CD14-positive monocyte (primary cell): ENCODE measurements around the gene TRABD2B. TPM values are rescaled to one million over a fixed set of nuclear protein-coding genes. Genes with fewer than 3 reads are reported as not detected.

Experiments used
- DNase-seq, 3 donors: peaks; one replicate each; pipeline ENCODE4 v3.0.0-alpha.2; 2011 to 2022
- H2AFZ ChIP-seq: 2 replicates; pipeline ENCODE4 v1.6.0; 2012; ENCODE audit warnings: mild to moderate bottlenecking, low read depth, low read length, inconsistent platforms; ENCODE audit not compliant: insufficient read depth, poor library complexity, severe bottlenecking
- H3K27ac ChIP-seq, 2 donors: 1 replicate in 1 of 2; 2 replicates in 1 of 2; pipeline ENCODE4 v1.5.1; 2012 to 2013; ENCODE audit warnings: low read length in 2 of 2, control low read depth in 1 of 2, inconsistent platforms in 1 of 2, low read depth in 1 of 2, mild to moderate bottlenecking in 1 of 2
- H3K27me3 ChIP-seq, 2 donors: one replicate each; pipeline versions ENCODE4 v1.6.0 to v1.6.1; 2011 to 2013; ENCODE audit warnings: low read length in 2 of 2; ENCODE audit not compliant: control insufficient read depth in 2 of 2, insufficient read depth in 2 of 2
- H3K36me3 ChIP-seq, 2 donors: replicated peaks in 1 of 2; 1 replicate in 1 of 2; 2 replicates in 1 of 2; pipeline versions ENCODE4 v1.5.1 to v1.6.1; 2012 to 2013; ENCODE audit warnings: low read length in 2 of 2, control low read depth in 1 of 2, inconsistent platforms in 1 of 2, mild to moderate bottlenecking in 1 of 2; ENCODE audit not compliant: insufficient read depth in 2 of 2, control insufficient read depth in 1 of 2
- H3K4me1 ChIP-seq, 2 donors: 1 replicate in 1 of 2; 2 replicates in 1 of 2; pipeline versions ENCODE4 v1.5.1 to v1.6.1; 2012 to 2013; ENCODE audit warnings: low read length in 2 of 2, control low read depth in 1 of 2, inconsistent platforms in 1 of 2, mild to moderate bottlenecking in 1 of 2, moderate library complexity in 1 of 2; ENCODE audit not compliant: insufficient read depth in 2 of 2, control insufficient read depth in 1 of 2
- H3K4me2 ChIP-seq: replicated peaks from 2 replicates; pipeline ENCODE3; 2012; ENCODE audit warnings: low read length, moderate library complexity, mild to moderate bottlenecking; ENCODE audit not compliant: poor library complexity, severe bottlenecking; ENCODE audit errors: extremely low read depth
- H3K4me3 ChIP-seq, 3 experiments: fragments of 200-600 bp in 1 of 3; sonication (generic) in 1 of 3; replicated peaks in 1 of 3; 1 replicate in 2 of 3; 2 replicates in 1 of 3; pipeline ENCODE4 v1.5.1; 2011 to 2013; ENCODE audit warnings: low read length in 3 of 3, mild to moderate bottlenecking in 3 of 3, control low read depth in 2 of 3, low read depth in 2 of 3, inconsistent platforms in 1 of 3, moderate library complexity in 1 of 3
- H3K79me2 ChIP-seq: 2 replicates; pipeline ENCODE4 v1.6.0; 2012; ENCODE audit warnings: mild to moderate bottlenecking, control low read depth, inconsistent platforms, low read length, moderate library complexity; ENCODE audit not compliant: insufficient read depth
- H3K9ac ChIP-seq: 2 replicates; pipeline ENCODE4 v1.6.0; 2017; ENCODE audit warnings: low read length, mild to moderate bottlenecking; ENCODE audit not compliant: insufficient read depth, poor library complexity, severe bottlenecking
- H3K9me3 ChIP-seq, 2 donors: replicated peaks in 1 of 2; 1 replicate in 1 of 2; 2 replicates in 1 of 2; pipeline versions ENCODE4 v1.5.1 to v1.6.1; 2012 to 2013; ENCODE audit warnings: low read length in 2 of 2, control low read depth in 1 of 2; ENCODE audit not compliant: control insufficient read depth in 1 of 2, insufficient read depth in 1 of 2
- H4K20me1 ChIP-seq: 2 replicates; pipeline ENCODE4 v1.6.0; 2012; ENCODE audit warnings: mild to moderate bottlenecking, low read length, control low read depth, moderate library complexity; ENCODE audit not compliant: insufficient read depth
- H3K27ac Mint-ChIP-seq, 7 donors: one replicate each; pipeline ENCODE4 v1.8.0; 2020; ENCODE audit warnings: mild to moderate bottlenecking in 7 of 7, mixed read lengths in 7 of 7, moderate library complexity in 6 of 7, inconsistent platforms in 2 of 7
- H3K27me3 Mint-ChIP-seq, 3 donors: one replicate each; pipeline ENCODE4 v1.8.0; 2021 to 2022; ENCODE audit warnings: low read depth in 3 of 3, mild to moderate bottlenecking in 3 of 3, mixed read lengths in 3 of 3, moderate library complexity in 3 of 3, inconsistent platforms in 1 of 3
- H3K36me3 Mint-ChIP-seq, 2 donors: one replicate each; pipeline ENCODE4 v1.8.0; 2020; ENCODE audit warnings: mixed read lengths in 2 of 2, inconsistent platforms in 1 of 2, mild to moderate bottlenecking in 1 of 2
- H3K4me1 Mint-ChIP-seq: one replicate; pipeline ENCODE4 v1.8.0; 2020; ENCODE audit warnings: mild to moderate bottlenecking, mixed read lengths
- H3K4me3 Mint-ChIP-seq, 2 donors: one replicate each; pipeline ENCODE4 v1.8.0; 2020; ENCODE audit warnings: mild to moderate bottlenecking in 2 of 2, mixed read lengths in 2 of 2, moderate library complexity in 1 of 2
- H3K9me3 Mint-ChIP-seq, 7 donors: one replicate each; pipeline ENCODE4 v1.8.0; 2020 to 2022; ENCODE audit warnings: mixed read lengths in 7 of 7, mild to moderate bottlenecking in 6 of 7, moderate library complexity in 6 of 7, inconsistent platforms in 2 of 7
- WGBS: methylation state at CpG from one replicate; pipeline ENCODE4 v1.1.5; 2013; ENCODE audit warnings: missing lambda C conversion rate; ENCODE audit not compliant: insufficient coverage; 5-methylcytosine and 5-hydroxymethylcytosine counted together
- intact Hi-C, 2 donors: fragments of 100-400 bp; cut with micrococcal nuclease; formaldehyde crosslinking; loops; one replicate each; pipeline versions ENCODE4 v1.15.0 to v1.15.1; 2023
- polyA plus RNA-seq, 3 donors: library from polyadenylated mRNA; depleted of rRNA in 1 of 3; unstranded in 2 of 3; stranded (reverse) in 1 of 3; fragments of 300-500 nt in 2 of 3; fragments of >200 nt in 1 of 3; fragmentation: Illumina TruSeq in 2 of 3; gene quantifications; 1 replicate in 2 of 3; 2 replicates in 1 of 3; pipeline ENCODE4 v1.2.3, GENCODE V29; 2012 to 2021
- TF ChIP-seq, protein P1 (sequence below): fragments of 200-600 bp; IDR thresholded peaks from one replicate; pipeline ENCODE4 v1.8.0; 2022; ENCODE audit warnings: antibody characterized with exemption, mild to moderate bottlenecking

TRABD2B gene
- polyA plus RNA-seq, 3 donors = not detected

DNA sequence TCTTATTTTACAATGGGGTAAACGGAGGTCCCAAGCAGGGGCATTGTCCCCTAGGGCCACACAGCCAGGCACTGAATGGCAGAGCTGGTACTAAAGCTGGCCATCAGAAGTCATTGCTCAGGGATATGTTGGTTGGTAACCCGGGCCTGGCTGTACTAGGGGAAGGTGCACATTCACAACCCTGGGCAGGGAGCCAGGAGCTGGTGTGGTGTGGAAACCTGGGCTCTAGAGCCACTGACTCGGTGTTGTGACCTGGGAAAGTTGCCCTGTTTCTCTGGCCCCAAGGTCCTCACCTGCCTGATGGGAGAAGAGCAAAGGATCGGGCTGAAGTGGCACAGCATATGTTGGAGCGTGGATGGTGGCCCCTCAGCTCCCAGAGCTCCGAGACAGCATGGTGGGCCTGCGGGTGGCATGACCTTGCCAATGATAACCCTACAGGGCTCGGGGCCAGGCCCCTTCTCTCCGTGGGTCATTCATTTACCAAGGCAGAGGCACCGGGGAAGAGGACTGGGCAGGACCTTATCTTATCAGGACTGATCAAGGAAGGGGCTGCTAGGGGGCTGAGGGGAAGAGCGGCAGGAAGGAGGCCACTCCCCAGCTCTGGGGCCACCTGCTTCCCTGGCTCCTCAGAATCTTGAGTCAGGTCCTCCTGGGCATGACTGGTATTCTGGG, 274.1 kb downstream of the TRABD2B start:
- H3K27me3 Mint-ChIP-seq = peaks cover 31 to 45% (median 43%) of the 10 kb centered on the region in 3 donors

DNA sequence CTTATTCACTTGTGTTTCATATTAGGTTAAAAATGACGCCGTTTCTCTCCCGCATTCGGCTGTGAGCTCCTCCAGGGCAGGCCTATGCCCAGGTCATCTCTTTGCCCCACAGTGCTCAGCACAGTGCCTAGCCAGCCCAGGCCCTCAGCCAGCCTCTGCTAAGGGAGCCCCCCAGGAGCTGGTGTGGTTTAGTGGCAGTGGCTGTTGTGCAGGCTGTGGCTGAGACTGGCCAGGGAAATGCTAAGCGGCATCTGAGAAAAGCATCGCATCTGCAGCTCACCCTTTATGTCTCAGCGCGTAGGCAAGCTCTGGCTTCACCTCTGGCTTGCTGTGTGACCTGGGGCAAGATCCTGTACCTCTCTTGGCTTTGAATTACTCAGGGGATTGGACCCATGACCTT, 275.1 kb downstream of the TRABD2B start:
- no peak overlapping the region for H3K4me2 ChIP-seq
- H3K27ac Mint-ChIP-seq = no peak overlapping the region
- intact Hi-C loops = loop anchor here in 1 of 2 donors (10.0 kb wide), 1 partner anchor 287 kb away; the partner anchor contains the start of gene FOXD2
- H4K20me1 ChIP-seq = no peaks in the 10 kb centered on the region
- no peak overlapping the region for H3K9ac ChIP-seq
- H3K4me1 ChIP-seq = no peaks in the 10 kb centered on the region
- no peaks in the 10 kb centered on the region for H3K36me3 Mint-ChIP-seq
- peaks cover 10% of the 10 kb centered on the region for H3K4me1 Mint-ChIP-seq
- H3K27me3 ChIP-seq = peaks cover 26 to 36% of the 10 kb centered on the region in 2 donors
- WGBS = 94% methylated on average over 6 of the region's 8 CpGs
- H3K36me3 ChIP-seq = no peaks in the 10 kb centered on the region
- TF ChIP-seq, protein P1, sequence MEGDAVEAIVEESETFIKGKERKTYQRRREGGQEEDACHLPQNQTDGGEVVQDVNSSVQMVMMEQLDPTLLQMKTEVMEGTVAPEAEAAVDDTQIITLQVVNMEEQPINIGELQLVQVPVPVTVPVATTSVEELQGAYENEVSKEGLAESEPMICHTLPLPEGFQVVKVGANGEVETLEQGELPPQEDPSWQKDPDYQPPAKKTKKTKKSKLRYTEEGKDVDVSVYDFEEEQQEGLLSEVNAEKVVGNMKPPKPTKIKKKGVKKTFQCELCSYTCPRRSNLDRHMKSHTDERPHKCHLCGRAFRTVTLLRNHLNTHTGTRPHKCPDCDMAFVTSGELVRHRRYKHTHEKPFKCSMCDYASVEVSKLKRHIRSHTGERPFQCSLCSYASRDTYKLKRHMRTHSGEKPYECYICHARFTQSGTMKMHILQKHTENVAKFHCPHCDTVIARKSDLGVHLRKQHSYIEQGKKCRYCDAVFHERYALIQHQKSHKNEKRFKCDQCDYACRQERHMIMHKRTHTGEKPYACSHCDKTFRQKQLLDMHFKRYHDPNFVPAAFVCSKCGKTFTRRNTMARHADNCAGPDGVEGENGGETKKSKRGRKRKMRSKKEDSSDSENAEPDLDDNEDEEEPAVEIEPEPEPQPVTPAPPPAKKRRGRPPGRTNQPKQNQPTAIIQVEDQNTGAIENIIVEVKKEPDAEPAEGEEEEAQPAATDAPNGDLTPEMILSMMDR = no peak
- H3K27me3 Mint-ChIP-seq = peaks cover 31 to 40% (median 38%) of the 10 kb centered on the region in 3 donors
- H3K9me3 Mint-ChIP-seq = no peaks in the 10 kb centered on the region
- H3K9me3 ChIP-seq = peaks cover 0 to 5% of the 10 kb centered on the region in 2 donors
- no peak overlapping the region for H3K4me3 Mint-ChIP-seq
- no peaks in the 10 kb centered on the region for H3K79me2 ChIP-seq
- H3K4me3 ChIP-seq = no peak overlapping the region
- no peak overlapping the region for H2AFZ ChIP-seq
- DNase-seq = no peak
- H3K27ac ChIP-seq = no peak overlapping the region

More for the DNA sequence above, 274.1 kb downstream of the TRABD2B start:
- H3K79me2 ChIP-seq = no peaks in the 10 kb centered on the region
- no peaks in the 10 kb centered on the region for H3K9me3 Mint-ChIP-seq
- no peak overlapping the region for H3K9ac ChIP-seq
- 69% methylated on average over 11 of the region's 11 CpGs for WGBS
- H3K36me3 Mint-ChIP-seq = no peaks in the 10 kb centered on the region
- no peak for DNase-seq
- H2AFZ ChIP-seq = no peak overlapping the region
- H3K4me1 ChIP-seq = no peaks in the 10 kb centered on the region
- TF ChIP-seq, protein P1 = no peak
- H3K9me3 ChIP-seq = peaks cover 0 to 5% of the 10 kb centered on the region in 2 donors
- peaks cover 28 to 36% of the 10 kb centered on the region in 2 donors for H3K27me3 ChIP-seq
- no peak overlapping the region for H3K4me2 ChIP-seq
- intact Hi-C loops = loop anchor here in 1 of 2 donors (10.0 kb wide), 1 partner anchor 288 kb away; the partner anchor contains the start of gene FOXD2
- peak overlapping the region in 1 of 2 donors; percentile 4 for H3K4me3 Mint-ChIP-seq
- H3K27ac Mint-ChIP-seq = no peak overlapping the region
- no peak overlapping the region for H3K4me3 ChIP-seq
- no peaks in the 10 kb centered on the region for H4K20me1 ChIP-seq
- H3K4me1 Mint-ChIP-seq = peaks cover 10% of the 10 kb centered on the region
- no peaks in the 10 kb centered on the region for H3K36me3 ChIP-seq
- no peak overlapping the region for H3K27ac ChIP-seq
